HuH-7 (cell line): ENCODE data around the gene SRXN1.
A peak's percentile ranks its signal among the peaks of the same experiment; 100 is the strongest.
"Not testable (repeated sequence)": the region's sequence is repeated elsewhere in the genome, so short reads cannot be mapped to it uniquely, and the experiment has no call there.

Source experiments
- DNase-seq: peaks from one replicate; pipeline ENCODE4 v3.0.0; 2011; ENCODE audit warnings: low spot score

The SRXN1 gene

DNA sequence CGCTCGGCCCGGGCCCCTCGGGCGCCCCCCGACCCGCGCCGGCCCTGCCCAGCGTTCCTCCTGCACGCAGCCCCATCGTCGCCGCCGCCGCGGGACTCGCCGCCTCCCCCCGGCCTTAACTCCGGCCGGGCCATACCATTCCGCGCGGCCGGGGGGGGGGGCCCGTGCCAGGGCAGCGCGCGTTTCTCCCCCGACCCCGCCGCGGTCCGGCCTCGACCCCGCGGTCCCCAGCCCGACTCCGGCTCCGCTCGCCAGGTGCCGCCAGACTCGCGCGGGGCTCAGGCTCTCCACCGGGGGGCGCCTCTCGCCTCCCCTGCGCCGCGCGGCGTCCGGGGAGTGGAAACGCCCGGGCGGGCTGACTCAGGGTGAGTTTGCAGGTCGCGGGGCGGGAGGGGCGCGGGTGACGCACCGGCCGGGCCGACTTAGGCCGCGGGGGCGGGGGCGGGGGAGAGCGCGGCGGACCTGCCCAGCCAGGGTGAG is at the start of gene SRXN1:
Gene SRXN1, minus strand, starts transcription at position 91 of the 480 bp plus-strand sequence. Its CDS starts 15 bp downstream, at position 76.
- DNase-seq: peak; percentile 94

DNA sequence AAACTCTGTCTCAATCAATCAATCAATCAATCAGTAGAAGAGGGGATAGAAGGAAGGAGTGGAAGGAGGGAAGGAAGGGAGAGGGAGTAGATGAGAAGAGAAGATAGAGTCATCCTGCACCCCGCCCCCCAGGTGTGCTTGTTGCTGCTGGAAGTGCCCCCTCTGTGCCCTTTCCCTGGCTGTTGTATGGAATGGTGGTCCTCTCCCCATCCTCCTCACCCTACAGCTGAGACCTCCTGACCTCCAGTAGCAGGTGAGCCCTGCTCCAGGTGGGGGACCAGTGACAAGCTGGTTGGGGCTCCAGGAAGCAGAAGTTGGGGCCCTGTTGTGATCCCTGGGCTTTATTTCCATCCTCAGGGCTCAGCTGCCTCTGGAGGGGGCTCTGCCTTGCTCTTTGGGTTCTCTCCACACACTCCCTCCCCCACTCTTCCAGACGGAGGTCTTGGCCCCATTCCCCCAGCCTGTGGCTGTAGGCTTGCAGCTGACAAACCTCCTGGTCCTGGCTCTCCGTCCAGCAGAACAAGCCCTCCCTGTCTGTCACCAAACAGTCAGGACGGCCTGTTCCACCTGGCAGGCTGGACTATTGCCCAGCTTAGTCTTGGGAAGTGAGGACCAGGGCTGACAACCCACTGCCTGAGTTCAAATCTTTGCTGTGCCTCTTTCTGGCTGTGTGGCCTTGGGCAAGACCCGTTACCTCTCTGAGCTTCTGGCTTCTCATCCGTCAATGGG is 48.6 kb upstream of the SRXN1 start:
- DNase-seq: no peak

DNA sequence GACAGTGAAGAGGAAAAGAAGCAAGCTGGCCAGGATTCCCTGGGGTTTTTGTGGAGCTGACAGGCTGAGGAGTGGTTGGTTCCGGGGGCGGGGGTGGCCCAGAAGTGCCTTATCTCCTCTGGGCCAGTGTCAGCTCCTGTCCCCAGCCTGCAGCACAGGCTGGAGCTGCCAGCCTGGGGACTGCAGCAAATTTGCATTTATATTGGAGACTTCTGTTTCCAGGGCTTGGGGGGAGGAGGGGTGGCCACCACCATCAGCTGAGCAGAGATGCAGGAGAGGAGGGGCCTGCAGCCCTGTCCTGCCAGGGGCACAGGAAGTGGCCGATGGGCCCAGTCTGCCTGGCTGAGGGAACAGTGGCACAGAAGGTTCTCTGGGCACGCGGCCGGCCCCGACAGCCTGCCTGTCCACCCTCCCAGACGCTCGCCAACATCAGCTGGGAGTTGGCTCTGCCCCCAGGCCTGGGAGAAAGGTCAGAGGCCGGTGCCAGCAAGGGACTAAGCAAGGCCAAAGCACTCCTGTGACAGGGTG is 46.9 kb upstream of the SRXN1 start:
- DNase-seq: no peak

DNA sequence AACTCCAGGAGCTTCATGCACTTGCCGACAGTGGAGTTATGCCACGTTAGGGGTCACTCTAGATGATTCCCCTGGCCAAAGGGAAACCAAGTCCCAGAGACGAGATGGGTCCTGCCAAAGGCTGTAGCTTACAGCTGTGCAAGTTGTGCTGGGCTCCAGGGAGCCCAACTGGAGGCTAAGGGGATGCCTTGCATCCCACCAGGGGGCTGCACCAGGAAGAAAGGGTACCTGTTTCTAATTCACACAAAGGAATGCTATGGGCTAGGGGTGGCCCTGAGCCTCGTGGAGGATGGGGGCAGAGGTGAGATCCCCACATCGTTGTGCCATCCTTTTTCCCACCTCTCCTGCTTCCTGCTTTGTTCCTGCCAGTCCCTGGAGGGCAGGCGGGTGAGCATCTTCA is 46.3 kb upstream of the SRXN1 start:
- no peak for DNase-seq

DNA sequence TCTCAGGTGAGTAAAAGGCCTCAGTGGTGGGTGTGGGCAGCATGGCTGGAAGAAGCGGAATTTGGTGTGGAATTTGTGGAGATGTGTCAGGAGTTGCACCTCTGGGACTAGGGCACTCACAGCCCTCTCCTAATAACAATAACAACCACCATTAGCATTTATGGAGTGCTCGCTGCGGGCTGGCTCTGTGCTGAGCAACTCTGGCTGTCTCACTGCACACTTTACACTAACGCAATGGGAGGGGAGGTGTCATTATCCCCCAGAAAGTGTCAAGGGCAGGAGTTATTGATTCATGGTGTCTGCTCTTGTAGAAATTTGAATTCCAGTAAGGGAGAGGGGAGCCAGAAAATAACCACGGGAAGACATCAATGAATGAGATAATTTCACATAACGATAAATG is 45.3 kb upstream of the SRXN1 start:
- no peak for DNase-seq

DNA sequence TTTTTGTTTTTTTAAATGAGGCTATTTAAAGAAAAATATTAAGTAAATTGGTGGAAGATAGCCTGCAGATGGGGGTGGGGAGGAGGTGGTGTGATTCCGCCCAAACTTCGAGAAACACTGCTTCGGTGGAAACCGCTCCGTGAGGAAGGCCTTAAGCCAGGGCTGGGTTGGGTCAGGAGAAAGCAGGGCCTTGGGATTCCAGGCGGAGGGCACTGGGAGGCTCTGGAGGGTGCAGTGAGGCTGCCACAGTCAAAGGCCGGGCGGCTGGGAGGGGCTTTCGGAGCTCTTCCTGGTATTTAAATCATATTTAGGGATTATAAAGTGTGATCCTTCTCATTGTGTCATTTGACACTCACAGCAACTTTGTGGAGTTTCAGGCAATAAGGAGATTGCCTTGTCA is 44.8 kb upstream of the SRXN1 start:
- no peak for DNase-seq

DNA sequence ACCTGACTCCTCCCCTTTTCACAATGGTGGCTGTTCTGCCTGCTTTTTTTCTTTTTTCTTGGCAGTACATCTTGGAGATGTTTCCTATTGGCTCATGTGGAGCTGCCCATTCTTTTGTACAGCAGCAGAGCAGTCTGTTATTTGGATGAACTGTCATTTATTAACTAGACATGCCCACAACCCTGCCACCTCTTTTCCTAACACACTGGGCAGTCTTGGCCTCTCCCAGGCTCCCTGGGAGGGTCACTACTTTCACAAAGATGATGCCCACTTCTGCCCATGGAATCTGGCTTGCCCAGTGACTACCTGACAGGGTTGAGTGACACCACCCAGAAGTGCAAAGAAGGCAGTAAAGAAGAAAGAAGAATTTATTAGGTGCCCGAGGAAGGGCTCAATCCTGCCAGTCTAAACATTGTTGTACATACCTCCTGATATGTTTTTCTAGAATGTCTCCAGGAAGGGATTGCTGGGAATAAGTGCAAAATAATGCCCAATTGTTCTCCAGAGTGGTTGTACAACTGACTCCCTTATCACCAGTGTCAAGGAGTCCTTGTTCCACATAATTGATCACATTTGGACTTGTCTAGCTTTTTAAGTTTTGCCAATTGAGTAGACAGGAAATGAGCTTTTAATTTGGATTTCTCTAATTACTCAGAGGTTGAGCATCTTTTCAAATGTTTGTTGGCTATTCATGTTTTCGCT is 42.3 kb upstream of the SRXN1 start:
- no peak for DNase-seq

DNA sequence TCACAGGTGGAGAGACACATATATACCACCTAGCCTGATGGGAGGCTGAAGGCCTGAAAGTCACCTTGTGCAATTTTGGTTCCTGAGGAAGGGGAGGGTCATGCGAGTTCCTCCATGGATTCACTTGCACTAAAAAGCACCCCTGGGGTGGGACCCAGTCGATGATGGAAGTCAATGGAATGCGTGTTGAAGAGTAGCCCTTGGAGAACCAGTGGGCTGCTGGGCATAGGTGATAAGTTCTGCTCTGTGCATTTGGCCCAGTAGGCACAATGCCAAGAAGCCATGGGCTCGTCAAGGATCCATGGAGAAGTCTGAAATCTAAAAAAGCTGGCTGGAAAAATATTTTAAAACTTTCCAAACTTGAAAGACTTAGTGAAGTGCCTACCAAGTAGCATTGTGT is 41.5 kb upstream of the SRXN1 start:
- DNase-seq: no peak

DNA sequence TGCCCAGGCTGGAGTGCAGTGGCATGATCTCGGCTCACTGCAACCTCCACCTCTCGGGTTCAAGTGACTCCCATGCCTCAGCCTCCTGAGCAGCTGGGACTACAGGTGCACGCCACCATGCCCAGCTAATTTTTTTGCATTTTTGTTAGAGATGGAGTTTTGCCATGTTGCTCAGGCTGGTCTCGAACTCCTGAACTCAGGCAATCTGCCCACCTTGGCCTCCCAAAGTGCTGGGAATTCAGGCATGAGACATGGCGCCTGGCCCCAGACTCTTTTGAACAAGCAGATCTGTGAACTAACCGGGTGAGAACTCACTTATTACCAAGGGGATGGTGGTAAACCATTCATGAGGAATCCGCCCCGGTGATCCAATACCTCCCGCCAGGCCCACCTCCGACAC is 40.8 kb upstream of the SRXN1 start:
- DNase-seq: not testable (repeated sequence)

DNA sequence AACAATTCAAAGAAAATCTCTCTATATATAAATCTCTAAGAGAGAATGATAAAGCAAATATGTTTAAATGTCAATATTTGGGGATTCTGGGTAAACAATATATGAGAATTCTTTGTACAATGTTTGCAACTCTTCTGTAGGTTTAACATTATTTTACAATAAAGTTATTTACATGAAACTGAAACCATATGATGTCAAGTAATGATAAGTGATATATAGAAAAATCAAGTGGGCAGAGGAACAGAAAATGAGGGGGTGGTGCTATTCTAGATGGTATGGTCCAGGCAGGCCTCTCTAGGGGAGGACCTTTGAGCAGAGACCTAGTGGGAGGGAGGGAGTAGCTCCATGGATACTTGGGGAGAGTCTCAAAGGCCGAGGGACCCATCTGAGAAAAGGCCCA is 39.0 kb upstream of the SRXN1 start:
- DNase-seq: no peak

DNA sequence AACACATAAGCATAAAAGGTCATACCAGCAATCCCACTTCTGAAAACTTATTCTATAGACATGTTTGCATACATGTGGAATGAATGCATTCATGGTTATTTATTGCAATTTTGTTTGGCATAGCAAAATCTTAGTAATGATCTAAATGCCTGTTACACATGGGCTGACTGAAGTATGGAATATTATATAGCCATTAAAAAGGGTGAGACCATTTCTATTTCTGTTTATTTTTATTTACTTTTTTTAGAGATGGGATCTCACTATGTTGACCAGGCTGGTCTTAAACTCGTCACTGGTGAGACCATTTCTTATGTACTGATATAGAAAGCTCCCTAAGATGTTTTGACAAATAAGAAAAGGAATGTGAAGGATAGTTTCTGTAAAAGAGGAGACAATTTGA is 36.9 kb upstream of the SRXN1 start:
- no peak for DNase-seq

DNA sequence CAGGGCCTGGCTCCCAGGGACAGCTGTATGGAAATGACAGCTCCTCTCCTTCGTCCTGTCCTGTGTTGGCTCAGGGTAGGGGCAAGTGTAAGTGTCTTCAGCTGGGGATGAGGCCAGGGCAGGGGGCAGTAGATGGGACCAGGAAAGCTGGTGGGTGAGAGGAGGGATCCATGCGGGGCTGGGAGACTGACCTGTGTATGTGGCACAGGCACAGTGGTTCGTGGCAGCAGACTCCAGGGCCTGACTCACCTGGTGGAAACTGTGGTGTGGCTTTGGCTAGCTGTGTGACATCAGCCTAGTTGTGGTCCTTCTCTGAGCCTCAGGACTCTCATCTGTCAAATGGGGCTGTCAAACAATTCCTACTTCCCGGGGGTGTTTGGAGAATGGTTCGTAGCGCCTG is 36.3 kb upstream of the SRXN1 start:
- DNase-seq: no peak

DNA sequence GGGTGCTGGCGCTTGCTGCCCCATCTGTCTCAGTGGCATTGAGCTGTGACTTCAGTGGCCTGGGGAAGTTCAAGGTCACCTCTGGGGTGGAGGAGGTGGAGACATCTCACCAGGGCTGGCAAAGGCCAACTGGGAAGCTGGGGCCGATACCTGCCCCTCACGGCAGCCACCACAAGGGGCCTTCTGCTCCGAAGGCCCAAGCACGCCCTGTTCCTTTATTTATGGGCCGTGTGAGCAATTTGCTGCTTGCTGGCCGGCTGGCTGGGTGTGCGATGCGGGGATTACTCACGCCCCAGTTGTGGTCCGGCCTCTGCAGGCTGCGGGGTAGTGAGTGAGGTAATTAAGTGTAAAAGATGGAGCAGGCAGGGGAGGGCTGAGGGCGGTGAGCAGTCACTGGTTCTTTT is 35.8 kb upstream of the SRXN1 start:
- DNase-seq: no peak

DNA sequence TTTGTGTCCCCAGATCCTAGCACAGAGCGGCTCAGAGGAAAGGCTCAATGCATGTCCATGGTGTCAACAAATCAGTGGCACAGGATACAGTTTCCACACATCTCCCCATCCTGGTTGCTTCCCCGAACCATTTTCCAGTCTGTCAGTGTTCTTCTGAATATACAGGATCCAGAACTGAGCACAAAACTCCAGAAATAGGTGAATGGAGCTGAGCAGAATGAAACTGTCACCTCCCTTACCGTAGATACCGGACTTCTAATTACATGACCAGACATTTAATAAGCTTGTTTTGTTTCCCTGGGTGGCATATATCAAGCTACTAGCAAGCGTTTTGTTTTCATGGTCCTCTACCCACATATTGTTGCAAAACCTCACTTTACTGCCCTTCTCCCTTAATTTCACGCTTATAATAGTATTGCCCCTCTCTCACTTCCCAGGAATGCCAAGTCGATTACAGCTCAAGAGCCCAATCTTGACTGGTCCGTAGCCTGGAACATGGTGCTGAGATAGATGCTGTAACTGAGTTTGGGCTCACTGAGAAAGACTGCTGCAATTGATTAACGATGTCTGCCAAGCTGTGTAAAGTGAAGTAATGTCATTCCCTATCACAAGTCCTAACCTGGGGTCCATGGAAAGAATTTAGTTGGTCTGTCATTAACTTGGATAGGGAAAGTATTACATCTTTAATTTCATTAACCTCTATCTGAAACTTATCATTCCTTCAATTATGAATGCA is 34.6 kb upstream of the SRXN1 start:
- no peak for DNase-seq

DNA sequence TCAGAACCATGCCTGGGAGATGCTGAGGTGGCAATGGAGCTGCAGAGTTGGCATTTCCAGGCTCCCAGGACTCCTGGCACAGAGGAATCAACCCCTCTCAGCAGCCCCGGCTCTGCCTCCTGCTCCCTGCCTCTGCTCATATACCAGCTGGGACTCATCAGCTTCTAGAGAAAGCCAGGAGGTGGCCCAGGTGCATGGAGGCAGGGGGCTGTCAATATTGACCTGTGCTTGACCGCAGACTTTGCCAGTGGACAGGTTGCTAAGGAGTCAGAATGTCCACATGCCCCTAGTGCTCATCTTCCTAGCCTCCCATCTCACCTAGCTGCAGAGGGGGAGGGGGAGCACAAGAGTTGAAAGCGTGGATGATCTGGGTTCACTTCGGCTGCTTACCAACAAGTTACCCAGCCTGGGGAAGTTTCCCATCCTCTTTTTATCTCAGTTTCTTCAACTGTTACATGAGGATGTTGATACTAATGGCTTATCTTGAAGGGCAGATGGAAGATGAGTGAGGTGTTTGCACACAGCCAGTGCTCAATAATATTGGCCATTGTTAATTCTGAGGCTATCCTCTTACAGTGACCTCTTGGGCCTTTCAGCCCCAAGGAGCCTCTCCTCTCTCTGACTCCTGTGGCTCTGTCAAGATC is 31.8 kb upstream of the SRXN1 start:
- DNase-seq: no peak

DNA sequence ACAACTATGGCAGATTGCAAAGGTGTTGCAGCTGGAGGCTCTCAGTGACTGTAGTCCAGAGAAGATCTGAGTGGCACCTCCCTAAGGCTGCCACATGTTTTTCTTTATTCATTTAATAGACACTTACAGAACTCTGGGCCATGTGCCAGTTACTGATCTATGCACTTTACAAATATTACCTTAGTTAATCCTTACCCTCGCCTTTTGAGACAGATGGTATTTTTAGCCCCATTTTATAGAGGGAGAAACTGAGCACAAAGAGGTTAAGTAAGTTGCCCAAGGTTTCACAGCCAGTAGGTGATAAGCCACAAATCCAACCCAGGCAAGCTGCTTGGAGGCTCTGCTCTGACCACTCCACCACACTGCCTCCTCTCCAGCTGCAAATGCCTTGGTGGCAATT is 29.1 kb upstream of the SRXN1 start:
- DNase-seq: no peak

DNA sequence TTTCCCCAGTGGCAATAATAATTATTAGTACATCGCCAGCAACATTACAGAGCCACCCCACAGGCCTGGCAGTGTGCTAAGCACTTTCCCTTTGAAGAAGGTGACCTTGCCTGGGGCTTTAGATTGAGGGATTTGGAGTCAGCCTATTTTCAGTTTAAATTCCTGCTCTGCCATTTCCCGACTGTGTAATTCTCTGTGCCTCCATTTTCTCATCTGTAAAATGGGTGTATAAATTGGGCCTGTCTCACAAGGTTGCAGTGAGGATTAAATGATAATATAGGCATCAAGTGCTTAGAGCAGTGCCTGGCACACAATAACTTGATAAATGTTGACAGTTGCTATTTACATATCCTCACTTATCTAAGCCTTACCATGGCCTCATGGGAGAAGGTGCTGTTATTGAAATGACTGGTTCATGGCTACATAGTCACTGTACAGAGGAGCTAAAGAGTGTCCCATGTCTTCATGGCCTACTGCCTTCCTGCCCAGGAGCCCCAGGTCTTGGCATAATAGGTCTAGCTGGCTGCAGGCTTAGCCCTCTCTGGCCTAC is 27.7 kb upstream of the SRXN1 start:
- no peak for DNase-seq

DNA sequence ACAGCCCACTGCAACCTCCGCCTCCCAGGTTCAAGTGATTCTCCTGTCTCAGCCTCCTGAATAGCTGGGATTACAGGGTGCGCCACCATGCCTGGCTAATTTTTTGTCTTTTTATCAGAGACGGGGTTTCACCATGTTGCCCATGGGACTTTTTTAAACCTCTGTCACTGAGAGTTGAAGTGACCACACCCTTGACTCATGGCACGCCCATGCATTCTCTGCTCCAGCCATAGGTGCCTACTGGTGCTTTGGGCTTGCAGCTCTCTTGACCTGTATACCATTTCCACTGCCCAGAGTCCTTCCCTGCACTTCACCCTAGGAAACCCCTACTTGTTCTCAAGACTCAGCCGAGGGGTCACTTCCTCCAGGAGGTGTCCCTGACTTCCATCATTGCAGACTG is 25.0 kb upstream of the SRXN1 start:
- no peak for DNase-seq

DNA sequence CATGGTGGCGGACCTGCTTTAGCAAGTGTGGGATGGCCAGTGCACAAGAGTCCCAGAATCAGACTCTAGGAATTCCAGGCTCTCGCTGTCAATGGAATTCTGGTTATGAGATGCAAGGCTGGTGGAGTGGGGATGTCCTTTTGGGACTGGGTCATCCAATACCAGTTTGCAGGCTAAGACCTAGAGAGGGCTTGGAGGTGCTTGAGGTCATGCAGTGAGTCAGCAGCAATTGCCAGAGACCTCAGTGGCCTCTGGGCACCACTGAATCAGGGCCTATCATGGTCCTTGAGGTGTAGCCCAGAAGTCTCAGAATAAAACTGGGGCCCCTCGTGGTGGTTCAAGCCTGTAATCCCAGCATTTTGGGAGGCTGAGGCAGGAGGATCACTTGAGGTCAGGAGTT is 24.0 kb upstream of the SRXN1 start:
- DNase-seq: no peak

DNA sequence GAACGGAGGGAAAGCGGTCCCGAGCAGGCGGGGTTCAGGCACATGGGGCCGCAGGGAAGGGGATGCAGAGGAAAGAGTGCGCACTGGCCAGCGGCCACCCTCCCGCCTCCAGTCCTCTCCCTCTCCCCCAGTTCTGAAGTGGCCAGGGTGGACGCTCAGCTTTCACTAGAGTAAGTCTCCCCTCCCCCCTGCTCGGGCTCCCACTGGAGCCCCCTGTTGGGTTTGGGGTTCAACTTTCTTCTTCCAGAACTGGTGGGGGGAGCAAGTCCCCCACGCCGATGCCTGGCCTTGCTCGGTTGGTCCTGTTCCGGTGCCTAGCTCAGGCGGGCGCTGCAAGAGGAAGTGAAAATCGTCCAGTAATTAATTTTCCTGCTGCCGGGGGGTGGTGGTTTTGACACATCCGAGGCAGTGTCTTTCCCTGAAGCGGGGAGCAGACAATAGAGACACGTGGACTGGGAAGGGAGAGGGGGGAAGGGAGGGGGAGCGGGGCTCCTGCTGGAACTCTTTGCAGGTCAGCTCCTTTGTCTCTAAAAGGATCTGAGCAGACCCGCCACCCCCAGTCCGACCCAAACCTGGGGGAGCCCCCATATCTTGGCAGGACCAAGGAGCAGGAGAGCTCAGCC is 23.4 kb upstream of the SRXN1 start:
- no peak for DNase-seq
